ENCODE data around the gene IFNG. TPM values are rescaled to one million over a fixed set of nuclear protein-coding genes. Genes with fewer than 3 reads are reported as not detected.

Gene IFNG
- polyA plus RNA-seq, 2 of the 4 experiments (the other 2 are of a cell fraction): not detected

GRCh38 chr12:68106660-68107059, 52.9 kb downstream of the IFNG start:
- WGBS (ENCODE audit: missing lambda C conversion rate): 17% methylated on average over 1 of the region's 1 CpG
- H3K4me1 ChIP-seq: no peaks in the 10 kb centered on the region
- no peak for FAIRE-seq
- CTCF ChIA-PET: no interaction called here
- no peaks in the 10 kb centered on the region for H3K9me3 ChIP-seq
- H3K4me3 ChIP-seq: no peak overlapping the region
- H3K27ac ChIP-seq: no peak overlapping the region
- no peak for DNase-seq (ENCODE audit: low read depth in 1 of 2, low spot score in 1 of 2)
- no peak for ATAC-seq
- H3K4me2 ChIP-seq: no peak overlapping the region
- TF ChIP-seq, protein P1, sequence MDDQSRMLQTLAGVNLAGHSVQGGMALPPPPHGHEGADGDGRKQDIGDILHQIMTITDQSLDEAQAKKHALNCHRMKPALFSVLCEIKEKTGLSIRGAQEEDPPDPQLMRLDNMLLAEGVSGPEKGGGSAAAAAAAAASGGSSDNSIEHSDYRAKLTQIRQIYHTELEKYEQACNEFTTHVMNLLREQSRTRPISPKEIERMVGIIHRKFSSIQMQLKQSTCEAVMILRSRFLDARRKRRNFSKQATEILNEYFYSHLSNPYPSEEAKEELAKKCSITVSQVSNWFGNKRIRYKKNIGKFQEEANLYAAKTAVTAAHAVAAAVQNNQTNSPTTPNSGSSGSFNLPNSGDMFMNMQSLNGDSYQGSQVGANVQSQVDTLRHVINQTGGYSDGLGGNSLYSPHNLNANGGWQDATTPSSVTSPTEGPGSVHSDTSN (IDR thresholded peaks at IDR 0.05): no peak
- TF ChIP-seq RCOR1 (IDR thresholded peaks at IDR 0.05; ENCODE audit: low read depth, low read length) (no peak), ZNF302 (CRISPR knock-in tag; IDR thresholded peaks at IDR 0.05) (no peak), KDM1A (IDR thresholded peaks at IDR 0.05; ENCODE audit: low read depth) (no peak), EHMT2 (IDR thresholded peaks at IDR 0.05; ENCODE audit: low read depth) (no peak)
- TF ChIP-seq, protein P2, sequence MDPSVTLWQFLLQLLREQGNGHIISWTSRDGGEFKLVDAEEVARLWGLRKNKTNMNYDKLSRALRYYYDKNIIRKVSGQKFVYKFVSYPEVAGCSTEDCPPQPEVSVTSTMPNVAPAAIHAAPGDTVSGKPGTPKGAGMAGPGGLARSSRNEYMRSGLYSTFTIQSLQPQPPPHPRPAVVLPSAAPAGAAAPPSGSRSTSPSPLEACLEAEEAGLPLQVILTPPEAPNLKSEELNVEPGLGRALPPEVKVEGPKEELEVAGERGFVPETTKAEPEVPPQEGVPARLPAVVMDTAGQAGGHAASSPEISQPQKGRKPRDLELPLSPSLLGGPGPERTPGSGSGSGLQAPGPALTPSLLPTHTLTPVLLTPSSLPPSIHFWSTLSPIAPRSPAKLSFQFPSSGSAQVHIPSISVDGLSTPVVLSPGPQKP (IDR thresholded peaks at IDR 0.05; ENCODE audit: low read depth, low read length): no peak
- POLR2A ChIA-PET: no interaction called here

GRCh38 chr12:68106160-68106559, 53.4 kb downstream of the IFNG start:
- ChIA-PET CTCF (no interaction called here), POLR2A (no interaction called here)
- no peak for TF ChIP-seq ZFP36 (IDR thresholded peaks at IDR 0.05; ENCODE audit: borderline replicate concordance, partially characterized antibody)
- TF ChIP-seq SREBF2 (IDR thresholded peaks at IDR 0.05): no peak
- no peak for TF ChIP-seq SMC3 (IDR thresholded peaks at IDR 0.05)
- TF ChIP-seq, protein P3, sequence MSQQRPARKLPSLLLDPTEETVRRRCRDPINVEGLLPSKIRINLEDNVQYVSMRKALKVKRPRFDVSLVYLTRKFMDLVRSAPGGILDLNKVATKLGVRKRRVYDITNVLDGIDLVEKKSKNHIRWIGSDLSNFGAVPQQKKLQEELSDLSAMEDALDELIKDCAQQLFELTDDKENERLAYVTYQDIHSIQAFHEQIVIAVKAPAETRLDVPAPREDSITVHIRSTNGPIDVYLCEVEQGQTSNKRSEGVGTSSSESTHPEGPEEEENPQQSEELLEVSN (IDR thresholded peaks at IDR 0.05; ENCODE audit: borderline replicate concordance, low read depth): no peak
- no peak for TF ChIP-seq REST (IDR thresholded peaks at IDR 0.05)
- TF ChIP-seq CHD2 (IDR thresholded peaks at IDR 0.05; ENCODE audit: low read length, partially characterized antibody): no peak
- TF ChIP-seq, protein P4, sequence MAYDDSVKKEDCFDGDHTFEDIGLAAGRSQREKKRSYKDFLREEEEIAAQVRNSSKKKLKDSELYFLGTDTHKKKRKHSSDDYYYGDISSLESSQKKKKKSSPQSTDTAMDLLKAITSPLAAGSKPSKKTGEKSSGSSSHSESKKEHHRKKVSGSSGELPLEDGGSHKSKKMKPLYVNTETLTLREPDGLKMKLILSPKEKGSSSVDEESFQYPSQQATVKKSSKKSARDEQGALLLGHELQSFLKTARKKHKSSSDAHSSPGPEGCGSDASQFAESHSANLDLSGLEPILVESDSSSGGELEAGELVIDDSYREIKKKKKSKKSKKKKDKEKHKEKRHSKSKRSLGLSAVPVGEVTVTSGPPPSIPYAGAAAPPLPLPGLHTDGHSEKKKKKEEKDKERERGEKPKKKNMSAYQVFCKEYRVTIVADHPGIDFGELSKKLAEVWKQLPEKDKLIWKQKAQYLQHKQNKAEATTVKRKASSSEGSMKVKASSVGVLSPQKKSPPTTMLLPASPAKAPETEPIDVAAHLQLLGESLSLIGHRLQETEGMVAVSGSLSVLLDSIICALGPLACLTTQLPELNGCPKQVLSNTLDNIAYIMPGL (CRISPR knock-in tag; IDR thresholded peaks at IDR 0.05; ENCODE audit: borderline replicate concordance): no peak
- no peak for TF ChIP-seq CEBPB (IDR thresholded peaks at IDR 0.05)
- TF ChIP-seq, protein P5, sequence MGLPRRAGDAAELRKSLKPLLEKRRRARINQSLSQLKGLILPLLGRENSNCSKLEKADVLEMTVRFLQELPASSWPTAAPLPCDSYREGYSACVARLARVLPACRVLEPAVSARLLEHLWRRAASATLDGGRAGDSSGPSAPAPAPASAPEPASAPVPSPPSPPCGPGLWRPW (IDR thresholded peaks at IDR 0.05): no peak
- no peak for TF ChIP-seq ZNF302 (CRISPR knock-in tag; IDR thresholded peaks at IDR 0.05)
- no peak for TF ChIP-seq CBX8 (IDR thresholded peaks at IDR 0.05)
- no peak for TF ChIP-seq ZC3H11A (IDR thresholded peaks at IDR 0.05)
- TF ChIP-seq EP300 (IDR thresholded peaks at IDR 0.05): no peak
- TF ChIP-seq, protein P1 (IDR thresholded peaks at IDR 0.05): no peak
- TF ChIP-seq JUN (IDR thresholded peaks at IDR 0.05): no peak
- no peak for TF ChIP-seq TFCP2L1 (CRISPR knock-in tag; IDR thresholded peaks at IDR 0.05)
- TF ChIP-seq, protein P2 (IDR thresholded peaks at IDR 0.05; ENCODE audit: low read depth, low read length): no peak
- no peak for TF ChIP-seq RFX5 (IDR thresholded peaks at IDR 0.05)
- no peak overlapping the region for H3K27ac ChIP-seq
- WGBS (ENCODE audit: missing lambda C conversion rate): 39% methylated on average over 5 of the region's 5 CpGs
- no peak overlapping the region for H3K4me2 ChIP-seq
- no peaks in the 10 kb centered on the region for H3K9me3 ChIP-seq
- no peaks in the 10 kb centered on the region for H3K4me1 ChIP-seq
- ATAC-seq: no peak
- DNase-seq (ENCODE audit: low read depth in 1 of 2, low spot score in 1 of 2): no peak
- FAIRE-seq: no peak
- no peak overlapping the region for H3K4me3 ChIP-seq
